Erythroblast (primary cell): ENCODE results near the gene AHSA1.

Experiments used
- GATA1 ChIP-seq: IDR thresholded peaks from 2 replicates; pipeline ENCODE4 v1.6.1; 2011; ENCODE audit warnings: low read depth, mild to moderate bottlenecking, control low read depth, low read length, moderate library complexity
- POLR2A ChIP-seq: IDR thresholded peaks from 2 replicates; pipeline ENCODE4 v1.6.1; 2011; ENCODE audit warnings: mild to moderate bottlenecking, low read length

DNA sequence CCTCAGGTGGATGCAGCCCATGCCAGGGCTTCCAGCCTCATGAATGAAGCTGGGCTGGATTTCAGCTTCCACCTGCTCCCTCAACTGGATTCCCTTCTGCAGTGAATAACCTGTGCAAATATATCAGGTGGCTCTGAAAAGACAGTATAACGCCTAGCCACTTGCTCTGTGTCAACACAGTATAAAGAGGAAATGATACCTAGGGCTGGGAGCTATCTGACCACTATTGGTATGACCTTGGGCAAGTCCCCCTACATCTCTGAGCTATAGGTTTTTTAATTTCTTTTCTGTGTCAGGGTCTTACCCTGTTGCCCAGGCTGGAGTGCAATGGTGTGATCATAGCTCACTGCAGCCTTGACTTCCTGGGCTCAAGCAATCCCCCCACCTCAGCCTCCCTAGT lies 20.9 kb downstream of the AHSA1 start:
- TF ChIP-seq POLR2A (no peak), GATA1 (no peak)
